HepG2 (cell line): ENCODE measurements around the gene CKAP2L. TPM values are rescaled to one million over a fixed set of nuclear protein-coding genes. Genes with fewer than 3 reads are reported as not detected.

Experiments
- ATAC-seq: fragments of 200-7000 bp; cut with Tn5 transposase; 3 replicates; pipeline ENCODE4 v1.9.1; 2020; ENCODE audit warnings: mild to moderate bottlenecking, moderate library complexity
- BruUV-seq: library from RNA; stranded (reverse); fragments of 400-500 nt; replicated peaks from 2 replicates; lab custom pipeline; 2021; lab: Mats Ljungman, UMichigan
- CTCF ChIA-PET: fragments of 300-600 bp; formaldehyde crosslinking; extraction: SDS; loops from one replicate; lab custom pipeline; 2021; ENCODE audit warnings: low total read pairs, inconsistent platforms, low intra/inter-chr PET ratio; lab: Yijun Ruan, JAX
- POLR2A ChIA-PET: fragments of 350-600 bp; sonication (Branson Sonifier 250); formaldehyde crosslinking; loops from one replicate; lab custom pipeline; 2020; ENCODE audit warnings: antibody characterized with exemption, inconsistent platforms; lab: Yijun Ruan, JAX
- DNase-seq: peaks from one replicate; pipeline ENCODE4 v3.0.0-alpha.2; 2015; ENCODE audit warnings: low spot score
- FAIRE-seq: peaks from 3 replicates; lab custom pipeline; 2011; peaks lifted over from hg19 to GRCh38; lab: Jason Lieb, UNC
- H2AFZ ChIP-seq: one replicate; pipeline ENCODE4 v1.6.1; 2011; ENCODE audit warnings: low read length, inconsistent platforms
- H3K27ac ChIP-seq: fragments of 300-600 bp; 3 replicates; pipeline ENCODE4 v1.8.0; 2011; ENCODE audit warnings: mixed run types, mild to moderate bottlenecking, mixed read lengths, low read length, inconsistent platforms; ENCODE audit not compliant: insufficient read depth; ENCODE audit errors: extremely low read length
- H3K27me3 ChIP-seq, 2 experiments: fragments of 200-600 bp in 1 of 2; 2 replicates in 1 of 2; 3 replicates in 1 of 2; pipeline versions ENCODE4 v1.6.0 to v1.8.0; 2011; ENCODE audit warnings: low read length in 2 of 2, mild to moderate bottlenecking in 2 of 2, moderate library complexity in 2 of 2, inconsistent platforms in 1 of 2; ENCODE audit not compliant: insufficient read depth in 2 of 2, control insufficient read depth in 1 of 2
- H3K36me3 ChIP-seq, 2 experiments: fragments of 200-600 bp in 1 of 2; replicated peaks in 1 of 2; 2 replicates in 1 of 2; 3 replicates in 1 of 2; pipeline versions ENCODE4 v1.5.1 to v1.8.0; 2011; ENCODE audit warnings: low read length in 2 of 2, inconsistent platforms in 1 of 2; ENCODE audit not compliant: insufficient read depth in 2 of 2, control insufficient read depth in 1 of 2
- H3K4me1 ChIP-seq: 2 replicates; pipeline ENCODE4 v1.5.1; 2012; ENCODE audit warnings: low read length, inconsistent platforms; ENCODE audit not compliant: insufficient read depth
- H3K4me2 ChIP-seq: 2 replicates; pipeline ENCODE4 v1.6.0; 2011; ENCODE audit warnings: low read depth, low read length, inconsistent platforms
- H3K4me3 ChIP-seq, 3 experiments: fragments of 200-600 bp in 1 of 3; sonication (generic), shearing (Covaris generic) in 1 of 3; replicated peaks in 1 of 3; 2 replicates each; pipeline ENCODE4 v1.5.1; 2011 to 2016; ENCODE audit warnings: low read length in 3 of 3, inconsistent platforms in 2 of 3, low read depth in 2 of 3, mild to moderate bottlenecking in 2 of 3, control low read depth in 1 of 3, mixed read lengths in 1 of 3; ENCODE audit not compliant: insufficient read depth in 1 of 3
- H3K79me2 ChIP-seq: one replicate; pipeline ENCODE4 v1.6.1; 2011; ENCODE audit warnings: low read length, inconsistent platforms; ENCODE audit not compliant: insufficient read depth
- H3K9ac ChIP-seq: 2 replicates; pipeline ENCODE4 v1.6.0; 2011; ENCODE audit warnings: mild to moderate bottlenecking, low read depth, low read length, inconsistent platforms; ENCODE audit not compliant: insufficient read depth
- H3K9me3 ChIP-seq: 2 replicates; pipeline ENCODE4 v1.5.1; 2012; ENCODE audit warnings: mild to moderate bottlenecking, low read length
- H4K20me1 ChIP-seq: 2 replicates; pipeline ENCODE4 v1.6.0; 2011; ENCODE audit warnings: inconsistent platforms, mild to moderate bottlenecking, low read length, moderate library complexity; ENCODE audit not compliant: insufficient read depth
- FOXC1 ChIP-seq: sonication (generic); formaldehyde crosslinking; IDR thresholded peaks from 2 replicates; pipeline ENCODE4 v1.8.0; 2022; ENCODE audit warnings: mild to moderate bottlenecking, missing genetic modification reagents, borderline replicate concordance
- KLF16 ChIP-seq, 2 experiments: sonication (generic) in 1 of 2; formaldehyde crosslinking in 1 of 2; IDR thresholded peaks; 2 replicates each; pipeline versions ENCODE4 v1.6.1 to v1.8.0; 2016 to 2023; ENCODE audit warnings: missing genetic modification reagents in 2 of 2, missing compliant biosample characterization in 1 of 2
- NCOA2 ChIP-seq: sonication (generic); formaldehyde crosslinking; IDR thresholded peaks from 2 replicates; pipeline ENCODE4 v1.8.0; 2022; ENCODE audit warnings: inconsistent platforms
- NR1H2 ChIP-seq: sonication (generic); formaldehyde crosslinking; IDR thresholded peaks from 2 replicates; pipeline ENCODE4 v1.8.1; 2022; ENCODE audit warnings: low read depth, missing genetic modification reagents, borderline replicate concordance
- SCMH1 ChIP-seq: sonication (generic); formaldehyde crosslinking; IDR thresholded peaks from 2 replicates; pipeline ENCODE4 v1.9.0; 2021; ENCODE audit warnings: missing genetic modification reagents, mild to moderate bottlenecking, borderline replicate concordance
- ZMYM2 ChIP-seq: sonication (generic); formaldehyde crosslinking; IDR thresholded peaks from 2 replicates; pipeline ENCODE4 v1.8.0; 2022; ENCODE audit warnings: mild to moderate bottlenecking, missing genetic modification reagents
- ZNF276 ChIP-seq: sonication (generic); formaldehyde crosslinking; IDR thresholded peaks from 2 replicates; pipeline ENCODE4 v1.4.0; 2020; ENCODE audit warnings: mild to moderate bottlenecking, low read depth, missing genetic modification reagents
- WGBS: methylation state at CpG from one replicate; pipeline ENCODE4 v1.1.6; 2017; ENCODE audit warnings: low lambda C conversion rate; 5-methylcytosine and 5-hydroxymethylcytosine counted together
- in situ Hi-C: cut with HindIII; loops from 2 replicates; pipeline ENCODE4 v1.10.0; 2017; ENCODE audit warnings: low pct_unique_long_range_greater_than_20kb; ENCODE audit not compliant: extremely low pct_ligation_motif_present
- intact Hi-C: fragments of 100-400 bp; cut with micrococcal nuclease; formaldehyde crosslinking; loops from one replicate; pipeline ENCODE4 v1.10.0; 2022; ENCODE audit not compliant: unreplicated experiment
- polyA plus RNA-seq, 8 experiments: library from polyadenylated mRNA; depleted of rRNA in 3 of 8; stranded (reverse) in 7 of 8; unstranded in 1 of 8; fragments of >200 nt; fragmentation: Illumina TruSeq in 4 of 8; extraction: Trizol in 4 of 8; gene quantifications; 2 replicates each; pipeline versions ENCODE4 v1.2.1 to v1.2.3, GENCODE V29; 2011 to 2016; ENCODE audit warnings: low read depth in 4 of 8, missing spikeins in 1 of 8, mixed read lengths in 1 of 8; ENCODE audit not compliant: insufficient read depth in 1 of 8
- total RNA-seq, 5 experiments: library from RNA; depleted of rRNA; stranded (reverse); fragments of >200 nt; fragmentation: Illumina TruSeq; extraction: Trizol; gene quantifications; 2 replicates each; pipeline ENCODE4 v1.2.3, GENCODE V29; 2016; ENCODE audit warnings: low read depth in 1 of 5
- TF ChIP-seq, protein P1 (sequence below): IDR thresholded peaks from 2 replicates; pipeline ENCODE4 v1.4.0; 2020; ENCODE audit warnings: mild to moderate bottlenecking, missing genetic modification reagents
- TF ChIP-seq, protein P2 (sequence below): sonication (generic); formaldehyde crosslinking; IDR thresholded peaks from 2 replicates; pipeline ENCODE4 v1.4.0; 2020; ENCODE audit warnings: missing genetic modification reagents, borderline replicate concordance
- TF ChIP-seq, protein P3 (sequence below): sonication (generic); formaldehyde crosslinking; IDR thresholded peaks from 2 replicates; pipeline ENCODE4 v1.5.1; 2020; ENCODE audit warnings: missing genetic modification reagents, mild to moderate bottlenecking, borderline replicate concordance

CKAP2L gene
- total and polyA plus RNA-seq, 2 of the 13 experiments (the other 11 are each of a cell fraction or from before 2014, with no cell fraction given): 7.1 to 9.5 TPM

DNA sequence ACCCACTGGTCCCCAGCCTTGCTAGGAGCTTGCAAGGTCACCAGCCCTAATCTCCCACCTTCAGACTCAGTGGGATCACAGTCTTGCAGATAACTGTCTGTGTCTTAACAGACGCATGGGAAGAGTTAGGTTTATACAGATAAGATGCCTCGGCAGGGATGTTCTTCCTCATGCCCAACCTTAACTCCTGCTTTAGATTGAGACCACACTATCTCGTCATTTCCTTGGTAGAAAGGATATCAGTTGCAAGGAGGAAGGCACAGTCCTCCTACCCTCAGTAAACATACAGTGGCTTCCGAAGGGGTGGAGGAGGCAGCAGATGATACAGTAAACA, 36.4 kb downstream of the CKAP2L start:
- intact Hi-C loops: loop anchor here (5.0 to 10.0 kb wide), 2 partner anchors 246 to 463 kb away; partner anchors contain the start of gene TTL
- no peak for ATAC-seq
- in situ Hi-C loops: no loop called here
- peaks cover 23% of the 10 kb centered on the region for H3K4me1 ChIP-seq
- no peak overlapping the region for H3K27ac ChIP-seq
- H4K20me1 ChIP-seq: no peaks in the 10 kb centered on the region
- TF ChIP-seq, protein P1, sequence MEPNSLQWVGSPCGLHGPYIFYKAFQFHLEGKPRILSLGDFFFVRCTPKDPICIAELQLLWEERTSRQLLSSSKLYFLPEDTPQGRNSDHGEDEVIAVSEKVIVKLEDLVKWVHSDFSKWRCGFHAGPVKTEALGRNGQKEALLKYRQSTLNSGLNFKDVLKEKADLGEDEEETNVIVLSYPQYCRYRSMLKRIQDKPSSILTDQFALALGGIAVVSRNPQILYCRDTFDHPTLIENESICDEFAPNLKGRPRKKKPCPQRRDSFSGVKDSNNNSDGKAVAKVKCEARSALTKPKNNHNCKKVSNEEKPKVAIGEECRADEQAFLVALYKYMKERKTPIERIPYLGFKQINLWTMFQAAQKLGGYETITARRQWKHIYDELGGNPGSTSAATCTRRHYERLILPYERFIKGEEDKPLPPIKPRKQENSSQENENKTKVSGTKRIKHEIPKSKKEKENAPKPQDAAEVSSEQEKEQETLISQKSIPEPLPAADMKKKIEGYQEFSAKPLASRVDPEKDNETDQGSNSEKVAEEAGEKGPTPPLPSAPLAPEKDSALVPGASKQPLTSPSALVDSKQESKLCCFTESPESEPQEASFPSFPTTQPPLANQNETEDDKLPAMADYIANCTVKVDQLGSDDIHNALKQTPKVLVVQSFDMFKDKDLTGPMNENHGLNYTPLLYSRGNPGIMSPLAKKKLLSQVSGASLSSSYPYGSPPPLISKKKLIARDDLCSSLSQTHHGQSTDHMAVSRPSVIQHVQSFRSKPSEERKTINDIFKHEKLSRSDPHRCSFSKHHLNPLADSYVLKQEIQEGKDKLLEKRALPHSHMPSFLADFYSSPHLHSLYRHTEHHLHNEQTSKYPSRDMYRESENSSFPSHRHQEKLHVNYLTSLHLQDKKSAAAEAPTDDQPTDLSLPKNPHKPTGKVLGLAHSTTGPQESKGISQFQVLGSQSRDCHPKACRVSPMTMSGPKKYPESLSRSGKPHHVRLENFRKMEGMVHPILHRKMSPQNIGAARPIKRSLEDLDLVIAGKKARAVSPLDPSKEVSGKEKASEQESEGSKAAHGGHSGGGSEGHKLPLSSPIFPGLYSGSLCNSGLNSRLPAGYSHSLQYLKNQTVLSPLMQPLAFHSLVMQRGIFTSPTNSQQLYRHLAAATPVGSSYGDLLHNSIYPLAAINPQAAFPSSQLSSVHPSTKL (CRISPR knock-in tag): no peak
- TF ChIP-seq, protein P2, sequence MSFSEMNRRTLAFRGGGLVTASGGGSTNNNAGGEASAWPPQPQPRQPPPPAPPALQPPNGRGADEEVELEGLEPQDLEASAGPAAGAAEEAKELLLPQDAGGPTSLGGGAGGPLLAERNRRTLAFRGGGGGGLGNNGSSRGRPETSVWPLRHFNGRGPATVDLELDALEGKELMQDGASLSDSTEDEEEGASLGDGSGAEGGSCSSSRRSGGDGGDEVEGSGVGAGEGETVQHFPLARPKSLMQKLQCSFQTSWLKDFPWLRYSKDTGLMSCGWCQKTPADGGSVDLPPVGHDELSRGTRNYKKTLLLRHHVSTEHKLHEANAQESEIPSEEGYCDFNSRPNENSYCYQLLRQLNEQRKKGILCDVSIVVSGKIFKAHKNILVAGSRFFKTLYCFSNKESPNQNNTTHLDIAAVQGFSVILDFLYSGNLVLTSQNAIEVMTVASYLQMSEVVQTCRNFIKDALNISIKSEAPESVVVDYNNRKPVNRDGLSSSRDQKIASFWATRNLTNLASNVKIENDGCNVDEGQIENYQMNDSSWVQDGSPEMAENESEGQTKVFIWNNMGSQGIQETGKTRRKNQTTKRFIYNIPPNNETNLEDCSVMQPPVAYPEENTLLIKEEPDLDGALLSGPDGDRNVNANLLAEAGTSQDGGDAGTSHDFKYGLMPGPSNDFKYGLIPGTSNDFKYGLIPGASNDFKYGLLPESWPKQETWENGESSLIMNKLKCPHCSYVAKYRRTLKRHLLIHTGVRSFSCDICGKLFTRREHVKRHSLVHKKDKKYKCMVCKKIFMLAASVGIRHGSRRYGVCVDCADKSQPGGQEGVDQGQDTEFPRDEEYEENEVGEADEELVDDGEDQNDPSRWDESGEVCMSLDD: no peak
- no peak for TF ChIP-seq NR1H2 (CRISPR knock-in tag)
- TF ChIP-seq SCMH1 (CRISPR knock-in tag): no peak
- no peak for TF ChIP-seq KLF16 (CRISPR knock-in tag; IDR thresholded peaks at IDR 0.05)
- no peak for TF ChIP-seq ZMYM2 (CRISPR knock-in tag)
- TF ChIP-seq, protein P3, sequence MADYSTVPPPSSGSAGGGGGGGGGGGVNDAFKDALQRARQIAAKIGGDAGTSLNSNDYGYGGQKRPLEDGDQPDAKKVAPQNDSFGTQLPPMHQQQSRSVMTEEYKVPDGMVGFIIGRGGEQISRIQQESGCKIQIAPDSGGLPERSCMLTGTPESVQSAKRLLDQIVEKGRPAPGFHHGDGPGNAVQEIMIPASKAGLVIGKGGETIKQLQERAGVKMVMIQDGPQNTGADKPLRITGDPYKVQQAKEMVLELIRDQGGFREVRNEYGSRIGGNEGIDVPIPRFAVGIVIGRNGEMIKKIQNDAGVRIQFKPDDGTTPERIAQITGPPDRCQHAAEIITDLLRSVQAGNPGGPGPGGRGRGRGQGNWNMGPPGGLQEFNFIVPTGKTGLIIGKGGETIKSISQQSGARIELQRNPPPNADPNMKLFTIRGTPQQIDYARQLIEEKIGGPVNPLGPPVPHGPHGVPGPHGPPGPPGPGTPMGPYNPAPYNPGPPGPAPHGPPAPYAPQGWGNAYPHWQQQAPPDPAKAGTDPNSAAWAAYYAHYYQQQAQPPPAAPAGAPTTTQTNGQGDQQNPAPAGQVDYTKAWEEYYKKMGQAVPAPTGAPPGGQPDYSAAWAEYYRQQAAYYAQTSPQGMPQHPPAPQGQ: no peak
- no peak for TF ChIP-seq NCOA2 (CRISPR knock-in tag)
- TF ChIP-seq ZNF276 (CRISPR knock-in tag): no peak
- no peak for TF ChIP-seq FOXC1 (CRISPR knock-in tag)
- H3K79me2 ChIP-seq: no peaks in the 10 kb centered on the region
- H3K27me3 ChIP-seq: no peaks in the 10 kb centered on the region; a peak in 1 of 5 replicates
- H2AFZ ChIP-seq: no peak overlapping the region
- no TSS peak for BruUV-seq
- no peak for DNase-seq
- no peak overlapping the region for H3K4me2 ChIP-seq
- H3K36me3 ChIP-seq: no peaks in the 10 kb centered on the region
- H3K9me3 ChIP-seq: no peaks in the 10 kb centered on the region
- CTCF ChIA-PET: interaction anchor here (4.9 to 5.8 kb wide), 2 partner anchors 102 to 127 kb away, joined by 96 to 113 read pairs; no protein-coding TSS in a partner anchor
- no peak overlapping the region for H3K9ac ChIP-seq
- FAIRE-seq: no peak
- no peak overlapping the region for H3K4me3 ChIP-seq
- POLR2A ChIA-PET: no interaction called here
- WGBS: 82% methylated on average over 4 of the region's 4 CpGs
